Endothelial cell of umbilical vein (primary cell): ENCODE results near the gene CARHSP1.

Source experiments
- EZH2 ChIP-seq: IDR thresholded peaks from 2 replicates; pipeline ENCODE4 v1.6.1; 2012; ENCODE audit warnings: borderline replicate concordance, low read depth, mild to moderate bottlenecking, moderate library complexity, low read length, inconsistent platforms; ENCODE audit not compliant: severe bottlenecking
- POLR2A ChIP-seq: IDR thresholded peaks from 2 replicates; pipeline ENCODE4 v1.6.1; 2012; ENCODE audit warnings: low read depth, mild to moderate bottlenecking, control low read depth, low read length
- POLR2AphosphoS5 ChIP-seq: IDR thresholded peaks from 2 replicates; pipeline ENCODE4 v1.6.1; 2012; ENCODE audit warnings: low read depth, mild to moderate bottlenecking, control low read depth, low read length, moderate library complexity; ENCODE audit not compliant: insufficient read depth
- TF ChIP-seq, protein P1 (sequence below): IDR thresholded peaks from 2 replicates; pipeline ENCODE4 v1.6.1; 2011; ENCODE audit not compliant: insufficient read depth, insufficient read length
- TF ChIP-seq, protein P2 (sequence below), 2 donors: IDR thresholded peaks; 1 replicate in 1 of 2; 2 replicates in 1 of 2; pipeline ENCODE4 v1.5.1; 2011; ENCODE audit warnings: low read length in 2 of 2, mild to moderate bottlenecking in 2 of 2, moderate library complexity in 2 of 2, control low read depth in 1 of 2, inconsistent platforms in 1 of 2, low read depth in 1 of 2; ENCODE audit not compliant: insufficient read depth in 1 of 2; ENCODE audit errors: extremely low read depth in 1 of 2

DNA sequence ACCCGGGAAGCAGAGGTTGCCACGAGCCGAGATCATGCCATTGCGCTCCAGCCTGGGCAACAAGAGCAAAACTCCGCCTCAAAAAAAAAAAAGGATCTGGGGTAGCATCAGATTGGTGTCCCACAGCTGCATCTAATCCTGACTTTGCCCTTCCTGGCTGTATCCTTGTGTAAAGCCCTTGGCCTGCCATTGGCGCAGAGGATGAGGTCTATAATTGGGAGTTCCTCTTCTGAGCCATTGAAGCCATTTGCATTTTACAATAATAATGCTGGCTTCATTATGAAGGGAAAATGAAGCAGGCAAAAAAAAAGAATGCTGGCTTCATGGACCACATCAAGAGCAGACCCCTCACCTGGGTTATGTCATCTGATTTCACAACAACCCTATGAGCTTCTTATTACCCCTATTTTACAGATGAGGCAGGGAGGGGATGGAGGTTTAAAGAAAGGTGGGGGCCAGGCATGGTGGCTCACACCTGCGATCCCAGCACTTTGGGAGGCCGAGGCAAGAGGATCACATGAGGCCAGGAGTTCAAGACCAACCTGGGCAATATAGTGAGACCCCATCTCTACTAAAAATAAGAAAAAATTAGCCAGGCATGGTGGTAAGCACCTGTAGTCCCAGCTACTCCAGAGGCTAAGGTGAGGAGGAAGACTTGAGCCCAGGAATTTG lies 12.2 kb upstream of the CARHSP1 start:
- TF ChIP-seq, protein P1, sequence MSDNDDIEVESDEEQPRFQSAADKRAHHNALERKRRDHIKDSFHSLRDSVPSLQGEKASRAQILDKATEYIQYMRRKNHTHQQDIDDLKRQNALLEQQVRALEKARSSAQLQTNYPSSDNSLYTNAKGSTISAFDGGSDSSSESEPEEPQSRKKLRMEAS, result no peak
- TF ChIP-seq, protein P2, sequence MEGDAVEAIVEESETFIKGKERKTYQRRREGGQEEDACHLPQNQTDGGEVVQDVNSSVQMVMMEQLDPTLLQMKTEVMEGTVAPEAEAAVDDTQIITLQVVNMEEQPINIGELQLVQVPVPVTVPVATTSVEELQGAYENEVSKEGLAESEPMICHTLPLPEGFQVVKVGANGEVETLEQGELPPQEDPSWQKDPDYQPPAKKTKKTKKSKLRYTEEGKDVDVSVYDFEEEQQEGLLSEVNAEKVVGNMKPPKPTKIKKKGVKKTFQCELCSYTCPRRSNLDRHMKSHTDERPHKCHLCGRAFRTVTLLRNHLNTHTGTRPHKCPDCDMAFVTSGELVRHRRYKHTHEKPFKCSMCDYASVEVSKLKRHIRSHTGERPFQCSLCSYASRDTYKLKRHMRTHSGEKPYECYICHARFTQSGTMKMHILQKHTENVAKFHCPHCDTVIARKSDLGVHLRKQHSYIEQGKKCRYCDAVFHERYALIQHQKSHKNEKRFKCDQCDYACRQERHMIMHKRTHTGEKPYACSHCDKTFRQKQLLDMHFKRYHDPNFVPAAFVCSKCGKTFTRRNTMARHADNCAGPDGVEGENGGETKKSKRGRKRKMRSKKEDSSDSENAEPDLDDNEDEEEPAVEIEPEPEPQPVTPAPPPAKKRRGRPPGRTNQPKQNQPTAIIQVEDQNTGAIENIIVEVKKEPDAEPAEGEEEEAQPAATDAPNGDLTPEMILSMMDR (IDR thresholded peaks at IDR 0.05; ENCODE audit: extremely low read depth in 1 of 2, insufficient read depth in 1 of 2, low read depth in 1 of 2, low read length in 2 of 2), result no peak
- TF ChIP-seq EZH2, result no peak
- no peak for TF ChIP-seq POLR2A
- TF ChIP-seq POLR2AphosphoS5, result no peak
